Measurements from ENCODE around the gene TMEM132C.
"Not testable (repeated sequence)": the region's sequence is repeated elsewhere in the genome, so short reads cannot be mapped to it uniquely, and the experiment has no call there.

Gene TMEM132C

GRCh38 chr12:128267131-128267622 is at the start of gene TMEM132C:
TSS of gene TMEM132C (plus strand) at chr12:128267170. CDS start at chr12:128267403, 233 bp downstream.
- no peak for DNase-seq

- DNase-seq = no peak
These were observed 42.7 kb upstream of the TMEM132C start for GRCh38 chr12:128224226-128224625.

GRCh38 chr12:128228581-128228980 is 38.4 kb upstream of the TMEM132C start:
- DNase-seq = no peak

GRCh38 chr12:128235635-128236417 is 31.1 kb upstream of the TMEM132C start:
- no peak for DNase-seq

- DNase-seq = no peak
These were observed 30.4 kb upstream of the TMEM132C start for GRCh38 chr12:128236525-128236924.

- no peak for DNase-seq
These were observed 26.2 kb upstream of the TMEM132C start for GRCh38 chr12:128240745-128241144.

- no peak for DNase-seq
These were observed 21.8 kb upstream of the TMEM132C start for GRCh38 chr12:128245121-128245520.

GRCh38 chr12:128245905-128246304 is 21.1 kb upstream of the TMEM132C start:
- no peak for DNase-seq

- no peak for DNase-seq
These were observed 16.9 kb upstream of the TMEM132C start for GRCh38 chr12:128250096-128250495.

GRCh38 chr12:128253829-128254228 is 13.1 kb upstream of the TMEM132C start:
- DNase-seq = not testable (repeated sequence)

- DNase-seq = no peak
These were observed 8.0 kb upstream of the TMEM132C start for GRCh38 chr12:128258866-128259555.

GRCh38 chr12:128259556-128260070 is 7.4 kb upstream of the TMEM132C start:
- DNase-seq = no peak

GRCh38 chr12:128261757-128262156 is 5.2 kb upstream of the TMEM132C start:
- no peak for DNase-seq

GRCh38 chr12:128265566-128265965 is 1.4 kb upstream of the TMEM132C start:
- no peak for DNase-seq

GRCh38 chr12:128266086-128266485 is 884 bp upstream of the TMEM132C start:
- DNase-seq = no peak

GRCh38 chr12:128266541-128267130 is 334 bp upstream of the TMEM132C start:
- no peak for DNase-seq

- DNase-seq = no peak
These were observed 845 bp downstream of the TMEM132C start for GRCh38 chr12:128267651-128268378.

GRCh38 chr12:128268379-128268995 is 1.5 kb downstream of the TMEM132C start:
- no peak for DNase-seq

- no peak for DNase-seq
These were observed 2.2 kb downstream of the TMEM132C start for GRCh38 chr12:128269181-128269591.

GRCh38 chr12:128276471-128276870 is 9.5 kb downstream of the TMEM132C start:
- DNase-seq = no peak

- no peak for DNase-seq
These were observed 20.0 kb downstream of the TMEM132C start for GRCh38 chr12:128286970-128287369.

- no peak for DNase-seq
These were observed 21.4 kb downstream of the TMEM132C start for GRCh38 chr12:128288357-128288756.
